C1 segment of cervical spinal cord (tissue), 14 donors: ENCODE data around the gene EXOC4.
"Not testable (repeated sequence)": the region's sequence is repeated elsewhere in the genome, so short reads cannot be mapped to it uniquely, and the experiment has no call there.

Experiments used
- DNase-seq, 14 donors: peaks; one replicate each; lab custom pipeline; 2025; lab: John Stamatoyannopoulos, UW

Gene EXOC4

DNA sequence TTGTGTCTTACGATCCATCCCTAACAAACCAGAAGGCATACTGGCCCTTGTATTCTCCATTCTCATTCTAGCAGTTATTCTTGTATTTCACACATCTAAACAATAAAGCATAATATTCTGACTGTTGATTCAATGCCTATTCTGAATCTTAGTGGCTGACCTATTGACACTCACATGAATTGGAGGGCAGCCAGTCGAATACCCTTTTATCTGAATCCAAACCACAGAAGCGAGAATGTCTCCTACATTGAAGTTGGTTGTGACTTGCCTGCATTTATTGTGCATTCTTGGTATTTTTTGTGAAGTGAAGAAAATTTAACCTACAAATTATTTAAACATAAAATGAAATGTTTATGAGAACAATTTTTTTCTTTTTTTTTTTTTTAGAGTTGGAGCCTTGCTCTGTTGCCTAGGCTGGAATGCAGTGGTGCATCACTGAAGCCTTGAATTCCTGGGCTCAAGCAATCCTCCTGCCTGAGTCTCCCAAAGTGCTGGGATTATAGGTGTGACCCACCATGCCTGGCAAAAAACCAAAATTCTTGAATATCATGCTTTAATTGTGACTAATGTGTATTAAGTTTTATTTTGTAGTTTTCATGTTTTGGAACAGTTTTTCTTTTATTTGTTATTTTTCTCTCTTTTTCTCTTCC lies 22.7 kb downstream of the EXOC4 start:
- DNase-seq = no peak

DNA sequence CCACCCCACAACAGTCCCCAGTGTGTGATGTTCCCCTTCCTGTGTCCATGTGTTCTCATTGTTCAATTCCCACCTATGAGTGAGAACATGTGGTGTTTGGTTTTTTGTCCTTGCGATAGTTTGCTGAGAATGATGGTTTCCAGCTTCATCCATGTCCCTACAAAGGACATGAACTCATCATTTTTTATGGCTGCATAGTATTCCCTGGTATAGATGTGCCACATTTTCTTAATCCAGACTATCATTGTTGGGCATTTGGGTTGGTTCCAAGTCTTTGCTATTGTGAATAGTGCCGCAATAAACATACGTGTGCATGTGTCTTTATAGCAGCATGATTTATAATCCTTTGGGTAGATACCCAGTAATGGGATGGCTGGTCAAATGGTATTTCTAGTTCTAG lies 26.1 kb downstream of the EXOC4 start:
- not testable (repeated sequence) for DNase-seq

DNA sequence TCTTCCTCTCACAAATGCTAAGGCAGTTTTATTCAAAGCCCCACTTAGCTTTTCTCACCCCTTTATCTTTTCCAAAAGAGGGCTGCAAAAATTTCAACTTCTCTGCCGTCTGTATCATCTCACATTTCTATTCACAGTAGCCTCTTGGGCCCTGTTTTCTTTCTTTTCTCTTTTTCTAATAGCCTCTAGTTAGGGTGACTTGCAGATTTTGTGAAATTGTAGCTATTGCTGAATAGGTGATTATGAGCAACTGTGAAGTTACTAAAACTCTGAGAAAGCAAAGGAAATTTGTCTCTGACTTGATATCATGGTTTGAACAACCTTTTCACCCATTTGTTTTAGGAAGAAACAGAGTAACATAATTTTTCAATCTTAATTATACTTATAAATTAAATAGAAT lies 29.2 kb downstream of the EXOC4 start:
- DNase-seq = no peak

DNA sequence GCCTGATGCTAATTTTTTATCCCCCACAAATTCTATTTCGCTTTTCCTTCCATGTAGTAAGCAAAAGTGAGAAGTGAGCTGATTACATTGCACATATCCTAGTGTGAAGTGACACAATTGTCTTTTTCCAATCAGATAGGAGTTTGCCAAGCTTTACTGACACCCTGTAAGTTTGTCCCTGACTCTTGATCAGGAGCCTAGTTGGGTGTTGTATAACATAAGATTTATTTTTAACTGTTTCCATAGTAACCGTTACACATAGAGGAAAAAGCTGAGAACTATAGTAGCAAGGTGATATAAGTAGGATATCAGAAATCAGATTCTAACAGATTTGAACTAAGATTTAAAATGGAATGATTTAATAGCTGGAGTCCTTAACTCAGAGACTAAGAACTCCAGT lies 31.2 kb downstream of the EXOC4 start:
- DNase-seq = no peak

DNA sequence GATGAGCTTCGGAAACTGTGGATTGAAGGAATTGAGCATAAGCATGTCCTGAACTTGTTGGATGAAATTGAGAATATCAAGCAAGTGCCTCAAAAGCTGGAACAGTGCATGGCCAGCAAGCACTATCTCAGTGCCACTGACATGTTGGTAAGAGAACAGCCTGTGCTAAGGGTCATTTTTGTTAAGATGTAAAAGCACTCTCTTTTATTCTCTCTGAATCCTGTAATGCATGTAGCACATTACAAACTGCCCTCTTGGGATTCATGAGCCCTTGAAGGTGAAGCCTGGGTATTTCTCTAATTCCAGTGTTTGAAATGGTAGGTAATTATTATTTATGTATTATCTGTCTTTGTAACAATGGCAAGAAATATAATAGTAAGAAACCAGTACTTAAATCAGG lies 36.1 kb downstream of the EXOC4 start:
- DNase-seq = no peak

DNA sequence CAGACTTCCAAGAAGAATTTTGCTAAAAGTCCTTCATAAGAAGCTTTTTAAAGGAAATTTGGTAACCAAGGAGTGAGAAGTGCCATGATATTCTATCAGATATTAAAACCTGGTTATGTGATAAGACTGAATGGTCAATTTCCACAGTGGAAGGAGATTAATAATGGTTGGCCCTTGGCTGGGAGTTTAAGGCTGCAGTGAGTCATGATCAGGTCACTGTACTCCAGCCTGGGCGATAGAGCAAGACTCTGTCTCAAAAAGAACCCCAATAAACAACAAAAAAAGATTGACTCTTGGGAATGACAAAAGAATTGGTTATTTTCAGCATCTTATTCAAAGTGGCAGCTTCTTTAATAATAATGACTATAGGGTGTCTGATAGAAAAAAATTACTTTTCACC lies 37.2 kb downstream of the EXOC4 start:
- DNase-seq = no peak

DNA sequence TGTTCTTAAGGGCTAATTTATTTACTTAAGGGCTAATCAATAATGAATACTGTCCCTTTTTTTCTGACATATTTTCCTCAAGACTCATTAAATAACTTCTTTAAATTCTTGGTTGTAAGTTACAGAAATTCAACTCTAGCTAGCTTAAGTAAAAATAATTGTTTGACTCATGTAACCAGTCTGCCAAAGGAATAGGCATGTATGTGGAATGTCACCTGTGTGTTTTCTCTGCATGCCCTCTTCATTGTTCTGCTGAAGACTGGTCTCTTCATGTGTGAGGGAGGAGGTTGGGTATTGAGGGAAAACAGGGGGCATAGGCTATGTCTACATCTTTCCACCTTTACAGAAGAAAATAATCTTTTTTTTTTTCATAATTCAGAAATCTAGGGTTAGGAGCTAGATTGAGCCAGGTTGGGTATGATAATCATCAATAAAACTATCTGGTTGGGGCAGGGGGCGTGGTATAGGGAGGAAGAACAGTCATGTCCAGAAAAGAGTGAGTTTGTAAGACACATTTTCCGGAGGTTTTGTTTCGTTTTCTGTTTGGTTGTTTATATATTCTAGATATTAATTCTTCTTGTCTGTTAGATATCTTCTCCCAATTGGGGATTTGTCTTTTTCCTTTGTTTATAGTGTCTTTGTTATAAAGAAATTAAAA lies 37.9 kb downstream of the EXOC4 start:
- DNase-seq = no peak

DNA sequence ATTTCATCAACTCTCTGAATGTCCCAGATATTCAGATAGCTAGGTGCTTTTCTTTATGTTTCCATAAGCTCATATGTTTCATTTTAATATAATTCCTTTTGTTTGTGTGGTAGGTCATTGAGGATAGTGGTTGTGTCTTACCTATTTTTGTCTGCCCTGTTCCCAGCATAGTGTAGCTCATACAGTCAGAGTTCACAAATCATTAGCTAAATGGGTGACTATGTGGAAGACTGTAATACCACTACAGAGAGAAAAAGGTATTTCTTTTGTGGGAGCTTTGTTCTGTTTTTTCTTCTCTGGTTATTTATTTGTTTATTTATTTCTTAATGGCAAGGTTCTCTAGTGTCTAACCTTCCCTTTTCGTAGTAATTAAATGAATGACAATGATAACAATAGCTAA lies 39.8 kb downstream of the EXOC4 start:
- DNase-seq = no peak

DNA sequence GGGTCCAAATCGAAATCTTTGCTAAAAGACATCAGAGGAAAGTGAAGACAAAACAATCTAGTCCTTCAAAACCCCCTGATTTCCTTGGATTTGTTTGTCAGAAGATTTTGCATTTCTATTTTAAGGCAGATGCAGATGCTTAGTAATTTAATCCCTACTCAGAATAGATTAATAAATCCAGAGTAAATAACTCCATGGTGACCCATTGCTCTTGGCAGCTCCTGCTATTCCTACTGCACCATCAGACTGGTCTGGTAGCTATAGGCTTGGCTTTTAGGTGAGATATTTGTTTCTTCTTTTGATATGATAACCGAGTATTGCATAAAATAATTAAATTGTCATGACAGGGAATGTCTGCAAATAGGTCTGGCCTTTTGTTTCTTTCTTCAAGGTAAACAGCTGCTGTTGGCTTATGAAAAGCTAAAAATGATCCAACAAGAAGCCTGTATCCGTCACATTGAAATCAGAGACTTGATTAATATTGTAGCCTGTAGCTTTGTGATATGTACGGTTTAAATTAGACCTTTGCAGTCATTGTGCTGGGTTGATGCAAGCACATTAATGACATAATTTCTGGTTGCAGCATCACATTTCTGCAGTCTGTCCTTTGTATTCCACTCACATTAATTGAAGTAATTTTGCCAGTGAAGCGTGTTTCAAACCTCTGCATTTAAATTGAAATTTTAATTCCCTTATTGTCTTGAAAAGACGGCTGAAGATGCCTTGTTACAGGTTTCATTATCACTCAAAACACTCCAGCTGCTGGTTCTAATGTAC lies 40.7 kb downstream of the EXOC4 start:
- no peak for DNase-seq

DNA sequence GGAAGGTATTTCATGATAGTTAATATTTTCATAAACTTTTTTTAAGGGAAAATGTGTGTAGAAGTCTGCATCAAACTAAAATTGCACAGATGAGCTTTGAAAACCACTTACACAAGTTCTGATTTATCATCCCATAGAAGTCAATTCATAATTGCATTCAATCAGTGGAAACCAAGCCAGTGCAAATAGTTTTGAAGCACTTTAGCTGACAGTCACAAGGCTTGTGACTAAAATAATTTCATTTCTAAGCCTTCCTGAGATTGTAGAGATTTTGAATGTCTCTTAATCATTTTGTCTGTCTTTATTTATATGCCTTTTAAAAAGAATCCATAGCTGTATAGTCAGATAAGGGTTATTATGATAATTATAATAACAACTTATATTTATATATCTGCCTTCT lies 41.4 kb downstream of the EXOC4 start:
- DNase-seq = no peak

DNA sequence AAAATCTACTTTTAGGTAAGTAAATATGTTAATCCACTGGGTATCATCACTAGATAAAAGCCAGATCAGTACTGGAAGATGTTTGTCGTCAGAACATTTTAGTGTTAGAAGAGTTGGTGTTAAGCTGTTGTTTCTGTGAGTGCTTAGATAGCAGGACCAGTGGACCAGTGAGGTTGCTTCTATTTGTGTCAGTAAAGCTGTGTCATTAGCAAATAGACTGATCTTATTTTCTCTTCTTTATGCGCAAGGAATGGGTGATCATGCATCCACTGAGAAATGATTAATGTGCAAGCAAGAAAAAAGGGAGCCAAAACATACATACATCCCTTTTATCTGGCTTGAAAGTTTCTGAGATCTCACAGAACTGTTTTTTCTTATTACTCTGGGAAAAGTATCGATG lies 42.6 kb downstream of the EXOC4 start:
- DNase-seq = no peak

DNA sequence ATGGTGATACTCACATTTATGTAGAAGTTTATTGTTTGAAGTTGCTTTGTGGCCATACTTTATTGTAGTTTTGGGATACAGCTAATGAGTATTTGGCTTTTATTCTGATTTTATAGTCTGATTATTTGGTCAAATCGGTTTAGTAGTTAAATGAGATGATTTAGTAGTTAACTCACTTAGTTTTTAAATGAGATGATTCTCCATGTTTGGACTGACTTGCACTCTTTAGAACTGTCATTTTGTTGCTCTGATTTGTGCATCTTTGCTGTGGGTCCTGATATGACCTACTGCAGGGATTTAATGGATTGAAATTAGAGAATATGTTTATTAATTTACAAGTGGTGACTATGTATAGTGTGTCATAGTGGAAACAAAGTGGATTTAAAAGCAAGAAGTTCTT lies 44.2 kb downstream of the EXOC4 start:
- DNase-seq = no peak

DNA sequence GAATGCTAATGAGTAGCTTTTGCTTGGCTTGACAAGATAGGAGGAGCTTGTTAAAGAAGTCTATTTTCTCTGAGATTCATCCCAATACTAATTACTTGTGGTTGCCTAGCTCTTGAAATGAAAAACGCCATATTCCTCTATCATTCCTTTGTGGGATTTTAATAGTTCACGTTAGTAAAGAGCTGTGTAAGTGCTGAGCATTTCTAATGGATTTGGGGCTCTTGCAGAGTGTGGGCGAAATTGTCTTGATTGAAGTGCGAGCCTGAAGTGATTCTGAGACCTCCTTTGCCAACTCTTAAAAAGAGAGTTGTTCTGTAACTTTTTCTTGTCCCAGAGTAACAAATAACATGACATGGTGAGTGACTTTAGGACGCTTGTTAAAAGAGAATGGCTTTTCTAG lies 45.2 kb downstream of the EXOC4 start:
- no peak for DNase-seq

DNA sequence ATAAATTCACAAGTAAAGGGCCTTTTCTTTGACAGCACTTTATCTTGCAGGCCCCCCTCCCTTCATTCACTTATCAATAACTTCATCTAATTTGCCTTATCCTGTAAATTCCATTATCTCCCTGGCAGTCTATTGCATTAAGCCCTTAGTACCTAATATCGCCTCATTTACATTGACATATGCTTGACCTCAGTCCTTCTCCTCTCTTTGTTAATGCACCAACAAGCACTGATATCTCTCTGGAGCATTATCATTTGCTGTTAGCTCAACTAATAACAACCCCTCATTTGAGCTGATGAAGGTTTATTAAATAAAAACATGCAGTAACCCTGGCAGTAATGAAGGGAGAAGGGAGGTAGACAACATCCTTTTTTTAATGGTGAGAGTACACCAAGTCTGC lies 46.8 kb downstream of the EXOC4 start:
- DNase-seq = no peak

DNA sequence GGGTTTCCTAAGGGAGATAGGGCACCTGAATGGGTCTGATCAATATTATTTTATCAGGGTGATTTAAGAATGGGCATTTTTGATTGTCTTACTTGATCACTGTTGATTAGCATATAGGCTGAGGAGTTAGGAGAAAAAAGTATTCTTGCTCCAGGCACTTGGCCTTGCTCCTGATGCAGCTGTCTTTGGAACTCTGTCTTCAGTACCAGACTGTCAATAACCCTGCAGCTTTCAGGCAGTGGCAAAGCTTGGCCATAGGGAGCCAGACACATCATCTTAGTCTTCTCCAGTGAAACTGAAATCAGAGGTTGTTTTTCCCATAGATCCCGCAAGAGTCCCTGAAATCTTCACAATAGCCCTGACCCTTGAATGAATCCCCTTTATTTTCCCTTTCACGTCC lies 47.2 kb downstream of the EXOC4 start:
- no peak for DNase-seq

DNA sequence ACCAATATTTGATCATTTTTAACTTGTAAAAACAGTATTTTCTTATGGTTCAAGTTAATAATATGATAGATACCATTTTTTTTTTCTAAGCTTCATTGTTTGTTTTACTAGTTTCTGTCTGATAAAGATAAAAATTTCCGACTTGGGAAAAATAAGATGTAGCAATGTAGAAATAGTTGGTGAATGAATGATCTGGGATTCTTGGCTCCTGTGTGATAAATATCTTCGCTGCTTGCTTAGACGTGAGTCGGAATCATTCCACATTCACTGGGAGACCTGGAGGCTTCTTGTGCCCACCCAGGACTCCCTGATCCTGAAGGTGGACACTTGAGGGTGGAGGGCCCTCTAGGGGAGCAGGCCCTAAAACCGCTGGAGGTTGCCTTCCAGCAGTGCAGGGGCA lies 47.9 kb downstream of the EXOC4 start:
- DNase-seq = no peak

DNA sequence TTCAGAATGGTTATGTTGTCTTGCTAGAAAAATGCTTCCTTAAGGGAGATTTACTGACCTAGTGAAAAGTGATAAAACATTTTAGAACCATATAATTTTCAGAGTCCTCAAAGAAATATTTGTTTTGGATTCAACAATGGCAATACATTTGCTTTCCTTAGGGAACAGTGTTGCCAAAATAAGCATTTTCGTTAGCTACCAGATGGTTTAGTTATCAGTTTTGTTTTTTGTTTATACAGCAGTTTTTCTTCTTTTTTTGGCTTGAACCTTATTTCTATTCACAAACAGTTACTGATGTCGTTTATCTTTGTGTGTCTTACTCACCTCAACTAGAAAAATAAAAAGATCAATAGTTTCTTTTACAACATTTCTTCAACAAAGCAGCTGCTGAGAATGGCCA lies 48.6 kb downstream of the EXOC4 start:
- DNase-seq = no peak

DNA sequence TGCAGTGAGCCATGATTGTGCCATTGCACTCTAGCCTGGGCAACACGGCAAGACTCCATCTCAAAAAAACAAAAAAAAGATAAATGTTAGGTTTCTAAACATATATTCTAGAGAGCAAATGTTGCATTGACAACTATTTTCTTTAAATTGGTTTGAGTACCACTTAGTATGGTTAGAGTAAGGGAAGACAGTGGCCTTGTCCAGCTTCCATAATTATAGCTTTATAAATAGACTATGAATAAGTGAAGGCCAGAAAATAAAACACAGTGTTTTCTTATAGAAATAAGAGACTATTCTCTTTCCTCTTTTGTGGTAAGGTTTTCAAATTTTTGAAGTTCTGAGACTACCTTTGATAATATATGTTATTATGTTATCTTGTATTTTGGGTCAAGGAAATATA lies 50.5 kb downstream of the EXOC4 start:
- DNase-seq = no peak

DNA sequence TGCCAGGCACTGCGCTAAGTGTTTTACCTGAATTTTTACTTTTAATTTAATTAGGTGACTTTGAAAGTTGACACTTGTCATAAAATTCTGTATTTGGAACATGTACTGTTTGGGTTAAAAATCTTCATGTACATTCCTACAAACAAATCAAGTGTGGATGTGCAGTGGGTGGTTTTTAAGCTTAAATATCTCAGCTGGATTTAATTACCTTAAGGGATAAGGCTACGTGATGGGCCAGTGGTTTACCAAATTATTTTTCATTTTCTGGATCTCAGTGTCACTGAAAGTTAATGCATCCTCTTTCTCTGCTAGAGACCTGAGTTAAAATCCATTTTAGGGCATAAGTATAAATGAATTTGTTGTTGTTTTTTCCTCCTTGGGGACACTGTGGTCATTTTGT lies 51.1 kb downstream of the EXOC4 start:
- DNase-seq = no peak

DNA sequence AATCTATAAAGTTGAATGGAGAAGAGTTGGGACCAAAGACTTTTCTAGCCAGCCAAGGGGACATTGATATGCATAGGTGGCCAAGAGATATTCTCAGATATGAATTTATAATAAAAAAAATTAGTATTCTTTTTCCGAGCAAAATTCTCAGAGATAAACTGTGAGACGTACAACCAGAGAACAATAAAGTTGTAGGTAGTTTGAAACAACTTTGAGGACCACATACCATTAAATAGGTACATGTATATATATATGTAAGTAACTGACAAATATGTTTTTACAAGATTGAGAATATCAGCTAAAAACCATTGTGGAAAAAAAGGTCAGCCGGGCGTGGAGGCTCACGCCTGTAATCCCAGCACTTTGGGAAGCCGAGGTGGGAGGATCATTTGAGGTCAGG lies 56.5 kb downstream of the EXOC4 start:
- no peak for DNase-seq

DNA sequence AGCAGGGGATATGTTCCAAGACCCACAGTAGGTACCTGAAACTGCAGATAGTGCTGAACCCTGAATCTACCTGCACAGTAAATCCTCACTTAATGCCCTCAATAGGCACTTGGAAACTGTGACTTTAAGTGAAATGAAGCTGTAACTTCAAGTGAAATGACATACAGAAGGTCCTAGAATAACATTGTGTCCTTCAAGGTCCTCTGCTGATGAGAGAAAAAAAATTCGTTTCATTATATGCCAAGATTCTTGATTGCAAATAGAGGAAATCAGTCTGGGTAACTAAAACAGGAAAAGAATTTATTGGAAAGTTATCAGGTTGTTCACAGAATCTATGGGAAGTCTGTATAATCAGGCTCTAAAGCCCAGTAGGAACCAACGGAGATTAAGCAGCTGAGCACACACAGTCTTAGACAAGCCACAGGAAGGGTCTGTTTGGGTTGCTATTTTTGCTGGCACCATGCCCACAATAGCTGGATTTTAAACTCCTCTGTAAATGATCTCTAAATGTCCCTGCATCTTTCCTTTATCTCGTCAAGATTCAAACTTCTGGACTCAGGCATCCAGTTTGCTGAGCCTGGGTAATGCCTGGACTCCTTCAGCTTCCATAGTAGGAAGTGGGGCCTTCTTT lies 57.5 kb downstream of the EXOC4 start:
- DNase-seq = no peak

DNA sequence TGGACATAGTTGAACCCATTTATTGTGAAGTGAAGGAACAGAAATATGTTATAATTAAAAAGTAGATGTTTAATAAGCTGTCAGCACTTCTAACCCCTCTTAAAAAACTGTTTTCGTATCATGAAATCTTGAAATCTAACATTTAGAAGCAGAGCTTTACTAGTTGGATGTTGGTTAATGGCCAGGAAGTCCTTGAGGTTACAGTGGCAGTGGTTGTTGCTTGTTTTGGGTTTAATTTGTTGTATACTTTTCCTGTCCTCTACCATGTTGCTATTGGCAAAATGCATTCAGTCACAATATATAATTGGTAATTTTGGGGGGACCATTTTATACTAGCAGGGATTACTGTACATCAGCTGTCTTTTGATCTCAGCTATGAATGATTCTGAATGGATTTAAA lies 60.7 kb downstream of the EXOC4 start:
- no peak for DNase-seq

DNA sequence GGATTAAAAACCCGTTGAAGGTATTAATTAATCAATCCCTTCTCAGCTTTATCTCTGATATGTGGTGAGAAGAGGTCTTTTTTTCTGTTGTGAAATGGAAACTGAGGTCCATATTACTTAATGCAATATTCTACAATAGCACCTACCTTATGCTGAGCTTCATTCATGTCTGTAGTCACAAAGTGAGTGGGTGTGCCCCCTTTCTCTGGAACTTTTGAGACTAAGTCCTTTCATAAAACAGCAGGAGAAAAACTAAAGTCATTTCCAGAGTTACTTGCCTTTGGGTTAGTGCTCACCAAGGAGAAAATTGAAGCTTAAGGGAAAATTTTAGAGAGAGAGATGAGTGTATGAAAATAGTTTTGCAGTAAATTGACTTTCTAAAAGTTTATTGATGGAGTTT lies 61.2 kb downstream of the EXOC4 start:
- no peak for DNase-seq
